H1 (cell line): Measurements from ENCODE around the gene MNAT1. TPM values are rescaled to one million over a fixed set of nuclear protein-coding genes. Genes with fewer than 3 reads are reported as not detected.

Experiments used
- SIRT6 ChIP-seq: IDR thresholded peaks from one replicate; pipeline ENCODE4 v1.7.1; 2012; ENCODE audit warnings: low read length, inconsistent platforms
- TAF7 ChIP-seq: optimal IDR thresholded peaks from 2 replicates; pipeline ENCODE3; 2011; ENCODE audit warnings: low read depth, mild to moderate bottlenecking, inconsistent platforms, low read length, moderate library complexity, borderline replicate concordance
- polyA plus RNA-seq, 7 experiments: library from polyadenylated mRNA; depleted of rRNA in 3 of 7; stranded (reverse) in 5 of 7; unstranded in 2 of 7; fragments of >200 nt in 5 of 7; fragments of 200-250 nt in 2 of 7; gene quantifications; 1 replicate in 5 of 7; 2 replicates in 1 of 7; 4 replicates in 1 of 7; pipeline versions ENCODE4 v1.2.1 to v1.2.3, GENCODE V29; 2011 to 2013; ENCODE audit warnings: missing spikeins in 2 of 7, mixed read lengths in 2 of 7
- small RNA-seq: library from polyadenylated mRNA; stranded (forward); fragments of <200 nt; extraction: miRNeasy Mini kit (QIAGEN cat#:217004); gene quantifications from one replicate; pipeline ENCODE3, GENCODE V24; 2013; ENCODE audit not compliant: insufficient read depth
- total RNA-seq: library from RNA; stranded (reverse); fragmentation: NEBNext Ultra II Directional; extraction: Animal tissue kit (Norgen Biotek cat#: 25700); gene quantifications from 2 replicates; pipeline ENCODE4 v1.2.1, GENCODE V29; 2021

Gene MNAT1
- total and polyA plus RNA-seq, 2 of the 8 experiments (the other 6 are each of a cell fraction or from before 2014, with no cell fraction given), result 34.7 to 52.1 TPM

DNA sequence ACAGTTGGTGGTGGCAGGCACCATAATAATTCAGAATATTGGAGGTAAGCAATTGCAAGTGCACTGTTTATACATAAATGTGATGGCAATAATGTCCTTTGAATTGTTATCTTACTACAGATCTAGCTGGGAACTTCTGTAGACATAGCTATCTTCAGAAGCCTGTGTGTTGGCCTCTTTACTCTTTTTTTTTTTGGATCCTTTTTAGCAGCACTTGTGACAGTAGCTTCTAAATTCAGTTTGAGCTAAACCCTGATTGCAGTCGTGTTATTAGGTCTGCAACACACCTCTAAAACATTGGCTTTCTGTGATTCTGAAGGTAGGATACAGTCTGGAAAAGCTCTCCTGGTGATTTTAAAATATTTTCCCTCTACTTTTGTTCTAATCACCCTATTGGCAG lies 285.0 kb downstream of the MNAT1 start (continued):
- TF ChIP-seq TAF7, result no peak
- TF ChIP-seq SIRT6, result no peak

Small RNAs within 50 kb of the gene (small RNA-seq; reads per million reads assigned to genes)
- not detected for gene RNU6-398P

Other genes starting within 250 kb of the MNAT1 start
- 0.75 and 1.2 TPM in 2 replicates for gene C14orf39, start 248.7 kb upstream of the MNAT1 start, total RNA-seq
- gene C14orf39, start 248.7 kb upstream of the MNAT1 start, polyA plus RNA-seq (2011; rRNA removed), result 0.05 and 0.18 TPM in 2 replicates
- not detected in 2 replicates for gene SIX6, start 225.6 kb upstream of the MNAT1 start, total RNA-seq
- gene SIX6, start 225.6 kb upstream of the MNAT1 start, polyA plus RNA-seq (2011; rRNA removed), result 0.03 and 0.08 TPM in 2 replicates
- 0.46 and 0.69 TPM in 2 replicates for gene SIX1, start 85.3 kb upstream of the MNAT1 start, total RNA-seq
- gene SIX1, start 85.3 kb upstream of the MNAT1 start, polyA plus RNA-seq (2011; rRNA removed), result 0.03 and 0.11 TPM in 2 replicates
- gene SIX4, start 10.4 kb upstream of the MNAT1 start, total RNA-seq, result 37.7 and 38.9 TPM in 2 replicates
- 9.0 and 9.6 TPM in 2 replicates for gene SIX4, start 10.4 kb upstream of the MNAT1 start, polyA plus RNA-seq (2011; rRNA removed)
- 24.2 and 25.4 TPM in 2 replicates for gene TRMT5, start 246.3 kb downstream of the MNAT1 start, total RNA-seq
- 3.1 and 4.3 TPM in 2 replicates for gene TRMT5, start 246.3 kb downstream of the MNAT1 start, polyA plus RNA-seq (2011; rRNA removed)
- 5.2 and 8.1 TPM in 2 replicates for gene SLC38A6, start 246.5 kb downstream of the MNAT1 start, total RNA-seq
- gene SLC38A6, start 246.5 kb downstream of the MNAT1 start, polyA plus RNA-seq (2011; rRNA removed), result 5.1 and 9.8 TPM in 2 replicates